NCI-H524 (cell line): ENCODE measurements around the gene GGTLC1.
A peak's percentile ranks its signal among the peaks of the same experiment; 100 is the strongest.

Experiments
- DNase-seq, 2 experiments: peaks; one replicate each; lab custom pipeline; 2025; lab: John Stamatoyannopoulos, UW

Gene GGTLC1

DNA sequence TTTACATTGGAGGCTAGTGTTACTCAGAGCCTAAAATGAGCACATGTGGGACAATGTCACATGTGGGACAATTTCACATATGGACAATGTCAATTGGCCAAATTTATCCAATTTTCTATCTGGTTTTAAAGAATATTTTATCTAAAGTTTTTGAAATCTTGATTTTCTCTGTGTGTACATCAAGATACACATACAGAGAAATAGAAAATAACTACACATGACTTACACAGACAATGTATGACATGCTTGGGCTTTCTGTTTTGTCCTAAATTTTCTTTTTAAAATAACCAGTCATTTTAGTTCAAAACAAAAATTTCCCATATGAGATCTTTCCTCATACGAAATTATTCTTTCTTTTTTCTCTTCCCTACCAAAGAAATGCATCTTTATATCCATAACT lies 24.6 kb downstream of the GGTLC1 start:
- no peak for DNase-seq

DNA sequence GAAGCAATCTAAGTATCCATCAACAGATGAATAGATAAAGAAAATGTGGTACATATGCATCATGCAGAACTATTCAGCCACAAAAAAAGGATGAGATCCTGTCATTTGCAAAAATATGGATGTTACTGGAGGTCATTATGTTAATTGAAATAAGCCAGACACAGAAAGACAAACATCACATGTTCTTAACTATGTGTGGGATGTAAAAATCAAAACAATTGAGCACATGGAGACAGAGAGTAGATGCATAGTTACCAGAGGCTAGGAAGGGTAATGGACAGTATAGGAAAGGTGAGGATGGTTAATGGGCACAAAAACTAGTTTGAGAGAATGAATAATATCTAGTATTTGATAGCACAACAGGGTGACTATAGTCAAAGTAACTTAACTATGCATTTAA lies 26.3 kb downstream of the GGTLC1 start:
- DNase-seq, result no peak

DNA sequence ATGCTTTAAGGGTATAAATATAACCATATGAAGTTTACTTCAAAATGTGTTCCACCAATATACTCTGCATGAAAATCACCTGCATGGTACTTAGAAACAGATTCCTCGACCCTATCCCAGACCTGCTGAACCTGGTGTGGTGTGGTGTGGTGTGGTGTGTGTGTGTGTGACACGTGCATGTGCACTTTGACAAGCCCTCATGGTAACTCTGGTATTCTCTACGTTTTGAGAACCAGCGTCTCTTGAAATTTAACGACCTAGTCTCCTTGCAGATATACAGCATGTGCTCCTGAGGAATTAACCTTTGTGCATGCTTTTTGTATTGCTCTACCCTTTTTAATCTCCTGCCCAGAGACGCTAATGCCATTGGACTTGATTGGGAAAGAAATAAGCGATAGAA lies 29.5 kb downstream of the GGTLC1 start:
- no peak for DNase-seq

DNA sequence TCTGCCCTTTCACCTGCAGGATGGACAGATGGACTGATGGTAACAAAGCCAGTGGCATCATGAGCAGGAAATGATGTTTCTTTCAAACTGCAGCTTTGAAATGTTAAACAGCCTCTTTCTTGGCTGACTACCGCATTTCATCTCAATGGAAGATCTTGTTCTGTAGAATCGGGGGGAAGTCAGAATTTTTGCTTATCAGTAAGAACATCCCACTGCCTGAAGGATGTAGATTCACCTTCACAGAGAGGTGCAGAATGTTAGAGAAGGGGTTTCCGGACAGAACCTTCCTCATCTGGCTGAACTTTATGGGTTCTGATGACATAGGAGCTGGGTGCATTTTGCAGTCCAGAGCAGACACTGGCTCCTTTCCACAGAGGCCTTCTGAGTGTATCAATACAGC lies 32.7 kb downstream of the GGTLC1 start:
- DNase-seq, result no peak

DNA sequence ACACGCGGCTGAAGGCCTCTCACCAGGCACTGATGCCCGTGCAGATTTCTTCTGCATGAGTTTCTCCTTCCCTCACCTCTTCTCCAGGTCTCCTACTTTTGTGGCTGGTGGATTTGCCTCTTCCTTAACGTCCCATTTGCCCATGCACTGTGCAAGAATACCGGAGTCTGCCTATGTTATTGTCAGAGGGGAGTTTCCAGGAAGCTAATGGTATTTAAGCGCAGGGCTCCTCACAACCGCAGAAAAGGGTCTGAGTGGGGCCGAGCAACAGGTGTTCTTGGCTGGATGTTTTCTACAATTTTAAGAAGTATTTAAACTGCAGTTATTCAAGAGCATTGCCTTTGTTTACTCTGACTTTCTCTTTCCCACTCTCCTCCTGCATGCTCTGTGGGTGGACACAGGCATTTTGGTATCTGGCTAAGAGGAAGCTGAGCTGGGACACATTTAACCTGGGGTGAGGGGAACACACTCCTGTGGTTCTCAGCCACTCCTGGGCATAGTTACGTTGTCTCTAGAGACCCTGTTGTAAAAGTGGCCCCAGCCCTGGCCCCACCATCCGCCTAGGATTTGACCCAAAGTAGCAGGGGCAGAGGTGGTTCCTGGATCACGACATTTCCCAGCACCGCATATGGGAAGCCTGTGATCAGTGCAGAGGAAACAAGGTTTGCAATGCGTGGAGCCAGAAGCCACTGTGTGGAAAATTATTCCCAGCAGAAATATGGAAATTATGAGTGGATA lies 34.4 kb downstream of the GGTLC1 start:
- DNase-seq, result no peak

DNA sequence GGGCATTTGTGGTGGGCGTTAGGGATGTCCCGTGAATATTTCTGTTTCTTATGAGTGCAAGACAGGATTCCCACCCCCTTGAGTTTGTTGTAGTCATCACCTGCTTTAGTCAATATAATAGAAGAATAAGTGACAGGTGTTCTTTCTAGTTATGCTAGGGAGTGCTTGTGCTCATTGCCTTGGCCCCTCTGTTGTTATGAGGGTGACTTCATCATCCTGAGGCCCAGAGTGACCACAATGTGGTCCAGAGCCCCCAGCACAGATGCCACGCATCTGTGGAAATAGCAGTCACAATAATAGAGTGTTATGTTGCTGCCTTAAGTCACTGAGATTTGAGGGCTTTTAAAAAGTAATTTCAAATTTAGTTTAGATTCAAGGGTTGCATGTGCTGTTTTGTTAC lies 42.4 kb downstream of the GGTLC1 start:
- no peak for DNase-seq

DNA sequence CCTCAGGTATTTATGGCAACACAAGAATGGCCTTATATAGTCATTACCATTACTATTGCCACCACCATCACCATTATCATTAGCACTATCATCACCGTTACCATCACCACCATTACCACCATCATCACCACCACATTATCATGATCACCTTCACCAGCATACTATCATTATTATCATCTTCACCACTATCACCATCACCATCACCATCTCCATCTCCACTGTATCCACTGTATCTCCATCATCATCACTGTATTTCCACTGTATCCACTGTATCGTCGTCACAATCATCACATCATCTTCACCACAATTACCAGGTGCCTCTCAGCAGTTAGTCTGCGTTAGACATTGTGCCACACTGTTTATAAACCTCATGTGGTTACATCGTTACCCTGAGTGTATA lies 45.3 kb downstream of the GGTLC1 start:
- no peak for DNase-seq

DNA sequence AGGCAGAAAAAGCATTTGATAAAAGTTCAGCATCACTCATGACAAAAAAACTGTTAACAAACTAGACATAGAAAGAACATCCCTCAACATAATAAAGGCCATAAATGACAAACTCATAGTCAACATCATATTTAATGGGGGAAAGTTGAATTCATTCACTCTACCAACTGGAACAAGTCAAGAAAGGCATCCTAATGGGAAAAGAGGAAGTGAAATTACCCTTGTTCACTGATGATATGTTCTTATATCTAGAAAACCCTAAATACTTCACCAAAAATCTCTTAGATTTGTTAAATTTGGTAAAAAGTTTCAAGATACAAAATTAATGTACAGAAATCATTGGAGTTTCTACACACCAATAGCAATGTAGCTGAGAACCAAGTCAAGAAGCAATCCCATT lies 48.9 kb downstream of the GGTLC1 start:
- no peak for DNase-seq

DNA sequence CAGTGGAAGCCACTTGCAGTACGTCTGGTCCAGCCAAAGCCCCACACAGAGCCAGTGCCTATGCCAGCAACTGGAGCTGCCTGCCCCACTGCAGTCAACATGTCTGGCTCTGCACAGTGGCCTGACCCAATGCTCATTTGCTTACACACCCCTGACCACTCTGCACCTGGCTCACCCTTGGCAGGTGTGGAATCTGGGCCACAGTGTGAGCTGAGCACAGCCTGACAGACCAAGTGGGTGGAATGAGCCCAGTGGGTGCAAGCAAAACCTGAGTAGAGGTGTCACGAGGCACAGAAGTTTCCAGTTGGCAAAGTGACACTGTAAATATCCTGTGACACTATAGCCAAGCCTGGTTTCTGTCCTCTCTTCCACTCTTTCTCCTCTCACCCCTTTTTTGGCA lies 49.5 kb downstream of the GGTLC1 start:
- no peak for DNase-seq

DNA sequence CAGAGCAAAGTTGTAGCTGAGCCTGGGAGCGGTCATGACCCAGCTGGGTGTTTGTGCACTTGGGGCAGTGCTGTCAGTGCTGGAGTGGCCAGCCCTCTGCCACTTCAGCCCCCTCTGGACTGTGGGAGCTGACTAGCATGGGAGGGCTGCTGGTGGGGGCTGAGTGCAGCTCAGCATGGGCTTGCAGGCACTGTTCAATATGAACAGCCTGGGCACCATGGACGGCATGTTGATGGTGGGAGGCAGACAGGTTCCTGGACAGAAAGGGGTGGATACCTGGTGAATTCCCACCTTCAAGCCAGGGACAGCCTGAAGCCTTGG lies 50.5 kb downstream of the GGTLC1 start:
- DNase-seq, result no peak

DNA sequence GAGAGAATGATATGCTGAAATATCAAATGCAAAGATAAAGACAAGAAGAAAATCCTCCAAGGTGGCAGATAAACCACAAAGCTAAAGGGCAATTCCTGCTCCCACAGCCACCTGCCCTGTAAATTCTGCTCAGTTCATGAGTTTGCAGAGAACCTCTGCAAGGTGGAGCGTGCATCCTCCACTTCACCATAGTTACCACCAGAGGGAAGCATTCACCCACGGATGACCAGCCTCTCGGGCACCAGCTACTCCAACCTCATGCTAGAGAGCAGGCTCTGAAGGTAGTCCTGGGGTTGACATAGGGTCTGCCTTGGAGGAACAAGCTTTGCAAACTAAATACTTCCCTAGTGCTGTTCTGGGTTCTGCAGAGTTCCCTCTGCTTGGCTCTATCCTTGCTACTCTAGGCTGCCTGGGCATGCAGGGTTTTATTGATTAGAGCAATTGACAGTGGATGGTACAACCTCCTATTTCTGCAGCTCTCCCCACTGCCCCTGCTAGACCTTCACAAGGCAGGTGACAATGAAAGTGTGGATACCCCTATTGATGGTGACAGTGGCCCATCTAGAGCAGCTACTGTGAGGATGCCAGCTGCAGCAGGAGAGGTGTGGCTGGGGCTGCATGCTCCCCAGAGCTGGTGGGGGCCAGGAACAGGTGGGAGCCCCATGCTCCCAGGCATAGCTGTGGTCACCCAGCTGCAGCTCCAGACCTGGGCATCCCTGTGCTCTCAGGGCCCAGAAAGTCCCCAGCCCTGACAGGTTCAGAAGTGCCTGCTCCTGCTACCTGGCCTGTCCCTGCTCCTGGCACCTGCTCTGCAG lies 51.1 kb downstream of the GGTLC1 start:
- DNase-seq, result peak; percentile 61 to 89
